HL-60 (cell line): ENCODE results near the gene ARHGAP10.

Experiments used
- DNase-seq, 2 experiments: peaks; one replicate each; pipeline ENCODE4 v3.0.0-alpha.2; 2010 to 2020; ENCODE audit warnings: low read depth in 1 of 2, low spot score in 1 of 2
- H3K27ac ChIP-seq: fragments of 250-450 bp; sonication (Bioruptor Pico); replicated peaks from 2 replicates; pipeline ENCODE4 v1.5.1; 2020; ENCODE audit warnings: mild to moderate bottlenecking, moderate library complexity
- H3K27me3 ChIP-seq: fragments of 250-450 bp; sonication (Bioruptor Pico); 2 replicates; pipeline ENCODE4 v1.5.1; 2021; ENCODE audit warnings: mild to moderate bottlenecking, moderate library complexity; ENCODE audit not compliant: insufficient read depth, poor library complexity, severe bottlenecking
- H3K4me3 ChIP-seq: replicated peaks from 2 replicates; pipeline ENCODE4 v1.5.1; 2011; ENCODE audit warnings: mild to moderate bottlenecking, control low read depth, low read length; ENCODE audit not compliant: insufficient read depth
- CTCF ChIP-seq: IDR thresholded peaks from one replicate; pipeline ENCODE4 v1.5.1; 2011; ENCODE audit warnings: low read length, control low read depth, inconsistent platforms; ENCODE audit not compliant: insufficient read depth
- GABPA ChIP-seq: IDR thresholded peaks from 2 replicates; pipeline ENCODE4 v1.6.1; 2012; ENCODE audit warnings: low read depth
- POLR2AphosphoS5 ChIP-seq: IDR thresholded peaks from 2 replicates; pipeline ENCODE4 v1.6.1; 2012; ENCODE audit warnings: low read depth
- REST ChIP-seq: IDR thresholded peaks from 2 replicates; pipeline ENCODE4 v1.6.1; 2012; ENCODE audit warnings: low read depth; ENCODE audit not compliant: insufficient replicate concordance
- SPI1 ChIP-seq: IDR thresholded peaks from 2 replicates; pipeline ENCODE4 v1.6.1; 2012; ENCODE audit warnings: low read depth, mild to moderate bottlenecking, borderline replicate concordance

The ARHGAP10 gene

GRCh38 chr4:148041606-148042329 is 309.9 kb downstream of the ARHGAP10 start:
- Histone ChIP-seq H3K4me3 (no peak overlapping the region), H3K27me3 (no peaks in the 10 kb centered on the region), H3K27ac (no peak overlapping the region)
- no peak for DNase-seq
- no peak for TF ChIP-seq REST
- TF ChIP-seq GABPA, result no peak
- TF ChIP-seq CTCF, result no peak
- TF ChIP-seq SPI1, result no peak
- no peak for TF ChIP-seq POLR2AphosphoS5

- no peak for TF ChIP-seq GABPA
- Histone ChIP-seq H3K27me3 (no peaks in the 10 kb centered on the region), H3K4me3 (no peak overlapping the region), H3K27ac (no peak overlapping the region)
- no peak for DNase-seq
Observed at GRCh38 chr4:148044089-148044911, 312.4 kb downstream of the ARHGAP10 start.

- Histone ChIP-seq H3K27ac (no peak overlapping the region), H3K4me3 (no peak overlapping the region), H3K27me3 (no peaks in the 10 kb centered on the region)
- no peak for DNase-seq
- TF ChIP-seq REST (no peak), SPI1 (no peak), POLR2AphosphoS5 (no peak), CTCF (no peak), GABPA (no peak)
Observed at GRCh38 chr4:148044912-148045352, 313.0 kb downstream of the ARHGAP10 start.

- DNase-seq, result no peak
- TF ChIP-seq CTCF (no peak), GABPA (no peak), REST (no peak), POLR2AphosphoS5 (no peak), SPI1 (no peak)
- Histone ChIP-seq H3K27ac (no peak overlapping the region), H3K4me3 (no peak overlapping the region), H3K27me3 (no peaks in the 10 kb centered on the region)
Observed at GRCh38 chr4:148048598-148048997, 316.7 kb downstream of the ARHGAP10 start.
